ENCODE data around the gene TIGD1.

Gene TIGD1

DNA sequence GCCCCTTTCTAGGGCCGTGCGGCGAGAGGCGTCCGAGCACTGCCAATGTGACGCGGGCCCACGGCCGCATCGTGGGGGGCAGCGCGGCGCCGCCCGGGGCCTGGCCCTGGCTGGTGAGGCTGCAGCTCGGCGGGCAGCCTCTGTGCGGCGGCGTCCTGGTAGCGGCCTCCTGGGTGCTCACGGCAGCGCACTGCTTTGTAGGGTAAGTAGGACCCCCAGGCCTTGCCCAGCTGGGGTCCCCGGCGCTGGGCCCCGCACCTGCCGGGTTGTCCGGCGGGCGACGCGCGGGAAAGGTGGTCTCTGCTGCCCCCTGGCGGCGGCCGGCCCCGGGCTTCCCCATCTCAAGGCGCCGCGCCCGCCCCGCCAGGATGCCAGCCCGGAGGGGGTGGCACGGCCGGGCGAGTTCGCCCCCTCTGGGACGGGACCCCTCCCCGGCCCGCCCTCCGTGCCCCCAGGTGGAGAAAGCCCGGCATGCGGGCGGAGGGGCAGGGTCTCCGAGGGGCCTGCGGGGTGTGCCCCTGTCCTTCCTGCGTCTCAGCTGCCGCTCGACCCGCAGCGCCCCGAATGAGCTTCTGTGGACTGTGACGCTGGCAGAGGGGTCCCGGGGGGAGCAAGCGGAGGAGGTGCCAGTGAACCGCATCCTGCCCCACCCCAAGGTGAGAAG lies 28.3 kb downstream of the TIGD1 start:
- no peak for DNase-seq

DNA sequence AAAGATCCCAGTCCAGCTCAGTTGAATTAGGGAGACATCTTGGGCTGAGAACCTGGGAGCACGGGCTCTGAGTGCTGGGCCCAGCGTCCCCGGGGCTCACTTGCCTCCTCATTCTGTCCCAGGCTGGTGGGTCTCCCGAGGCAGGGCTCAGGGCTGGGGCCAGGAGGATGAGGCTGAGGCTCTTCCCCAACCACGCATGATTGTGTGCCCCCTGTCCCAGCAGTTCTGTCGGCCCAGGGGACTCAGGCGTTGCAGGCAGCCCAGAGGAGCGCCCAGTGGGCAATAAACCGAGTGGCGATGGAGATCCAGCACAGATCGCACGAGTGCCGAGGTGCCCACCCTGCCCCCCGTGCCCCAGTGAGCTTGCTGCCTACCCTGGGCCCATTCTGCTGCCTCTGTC lies 29.3 kb downstream of the TIGD1 start:
- DNase-seq = no peak

DNA sequence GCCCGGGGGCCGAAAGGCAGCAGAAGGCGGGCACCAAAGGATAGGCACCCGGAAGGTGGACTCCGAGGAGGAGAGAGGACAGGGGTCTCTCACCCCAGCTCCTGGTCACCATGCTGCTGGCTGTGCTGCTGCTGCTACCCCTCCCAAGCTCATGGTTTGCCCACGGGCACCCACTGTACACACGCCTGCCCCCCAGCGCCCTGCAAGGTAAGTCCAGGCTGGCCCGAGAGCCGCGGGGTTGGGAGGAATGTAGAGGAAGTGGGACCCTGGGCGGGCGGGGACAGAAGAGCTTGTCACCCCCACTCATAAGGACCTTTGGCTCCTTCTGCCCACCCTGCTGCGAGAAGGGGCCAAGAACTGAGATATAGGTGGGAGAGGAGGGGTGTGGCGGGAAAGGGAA lies 29.9 kb downstream of the TIGD1 start:
- no peak for DNase-seq

DNA sequence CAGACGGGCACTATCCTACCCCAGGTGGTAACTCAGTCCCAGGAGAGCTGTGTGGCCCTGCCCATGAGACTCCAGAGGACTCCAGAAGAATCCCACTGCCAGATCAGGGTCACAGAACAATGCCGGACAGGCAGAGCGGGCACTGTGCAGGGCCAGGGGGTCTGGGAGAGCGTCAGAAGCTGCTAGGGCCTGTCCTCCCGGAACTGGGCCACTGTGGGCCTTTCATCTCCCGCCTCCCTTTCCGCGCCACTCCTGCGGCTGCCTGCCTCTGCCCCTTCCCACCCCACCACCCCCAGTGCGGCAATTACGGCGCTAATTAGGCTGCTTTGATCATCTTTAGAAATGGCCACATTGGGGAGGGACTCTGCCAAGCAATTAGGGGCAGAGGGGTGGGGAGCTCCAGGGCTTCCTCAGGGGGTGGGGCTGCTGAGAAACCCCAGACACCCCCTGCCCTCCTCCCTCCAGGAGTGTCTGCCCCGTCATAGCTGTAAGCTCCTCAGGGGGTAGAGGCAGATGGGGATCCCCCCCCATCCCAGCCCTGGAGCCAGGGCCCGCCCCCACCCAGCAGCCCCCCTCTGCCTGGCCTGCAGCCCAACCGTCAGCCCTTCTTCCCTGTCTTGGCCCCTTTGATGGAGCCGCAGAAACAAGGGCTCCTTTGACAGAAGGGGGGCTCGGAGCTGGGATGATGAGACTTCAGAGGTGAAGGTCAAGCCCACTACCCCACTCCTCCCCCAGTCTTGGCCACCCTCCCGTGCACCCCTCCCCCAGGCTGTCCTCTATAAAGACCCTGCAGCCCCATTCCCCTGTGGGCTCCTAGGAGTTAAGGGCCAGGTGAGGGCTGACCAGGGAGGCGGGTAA lies 30.5 kb downstream of the TIGD1 start, which contains the start of gene PRSS56:
PRSS56 (plus strand) TSS at position 808 of the 858 bp plus-strand sequence. CDS start 211 bp downstream, outside the sequence.
- DNase-seq = no peak

DNA sequence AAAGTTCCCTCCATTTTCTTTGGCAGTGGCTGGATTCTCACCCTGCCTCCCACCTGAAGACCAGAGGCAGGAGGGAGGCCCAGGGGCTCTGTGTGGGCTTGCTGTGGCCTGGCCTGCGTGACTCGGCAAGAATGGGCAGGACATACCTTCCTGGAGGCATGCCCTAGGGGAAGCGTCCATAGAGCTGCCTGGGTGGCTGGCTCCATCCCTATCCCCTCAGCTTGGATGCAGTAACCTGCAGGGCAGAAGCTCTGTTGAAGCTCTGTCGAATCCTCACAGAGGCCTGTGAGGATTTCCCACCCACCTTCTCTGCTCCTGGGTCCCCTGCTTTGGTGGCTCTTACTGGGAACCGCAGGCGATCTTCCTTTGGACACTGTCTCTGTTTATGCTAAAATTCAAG lies 31.5 kb downstream of the TIGD1 start:
- no peak for DNase-seq

DNA sequence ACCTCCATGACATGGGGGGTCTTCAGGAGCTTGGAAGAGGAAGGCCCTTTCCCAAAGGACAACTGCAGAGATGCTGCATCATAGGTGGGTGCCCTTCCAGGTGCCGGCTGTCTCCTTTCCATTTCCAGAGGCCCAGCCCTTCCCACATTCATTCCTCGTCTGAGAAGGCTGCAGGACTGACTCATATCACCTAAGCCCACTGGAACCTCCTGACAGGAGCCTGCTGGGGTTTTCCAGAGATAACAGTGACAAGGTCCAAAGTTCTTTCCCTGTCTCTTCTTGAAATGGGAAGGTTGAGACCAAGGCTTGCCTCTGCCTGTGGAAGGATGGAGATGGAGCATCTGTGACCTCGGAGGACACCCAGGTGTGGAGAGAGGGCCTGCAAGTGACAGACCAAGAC lies 33.8 kb downstream of the TIGD1 start:
- DNase-seq = no peak

DNA sequence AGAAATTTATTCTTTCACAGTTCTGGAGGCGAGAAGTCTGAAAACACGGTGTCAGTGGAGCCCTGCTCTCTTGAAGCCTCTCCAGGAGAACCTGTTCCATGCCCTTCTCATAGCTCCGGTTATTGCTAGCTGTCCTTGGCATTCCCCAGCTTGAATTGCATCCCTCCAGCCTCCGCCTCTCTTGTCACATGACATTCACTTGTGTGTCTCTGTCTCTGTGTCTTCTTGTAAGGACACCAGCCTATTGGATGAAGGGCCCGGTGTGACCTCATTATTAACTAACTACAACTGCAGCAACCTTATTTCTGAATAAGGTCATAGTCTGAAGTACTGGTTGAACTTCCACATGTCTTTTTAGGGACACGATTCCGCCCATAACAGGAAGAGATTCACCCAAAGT lies 34.7 kb downstream of the TIGD1 start:
- DNase-seq = no peak

DNA sequence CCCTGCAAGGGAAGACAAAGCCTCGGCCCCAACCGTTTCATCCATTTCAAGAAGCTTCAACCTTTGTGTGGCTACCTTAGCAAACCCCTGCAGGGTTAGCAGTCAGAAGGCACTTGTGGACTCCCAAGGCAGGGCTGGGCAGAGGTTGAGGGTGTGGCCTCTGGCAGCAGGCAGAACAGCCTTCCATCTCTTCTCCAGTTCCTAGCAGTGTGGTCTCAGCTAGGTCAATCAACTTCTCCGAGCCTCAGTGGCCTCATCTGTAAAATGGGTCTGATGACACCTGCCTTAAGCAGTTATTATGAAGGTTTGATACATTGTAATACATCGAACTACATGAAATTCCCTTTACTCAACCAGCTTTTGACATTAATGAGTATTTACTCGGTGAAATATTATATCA lies 37.0 kb downstream of the TIGD1 start:
- DNase-seq = no peak

DNA sequence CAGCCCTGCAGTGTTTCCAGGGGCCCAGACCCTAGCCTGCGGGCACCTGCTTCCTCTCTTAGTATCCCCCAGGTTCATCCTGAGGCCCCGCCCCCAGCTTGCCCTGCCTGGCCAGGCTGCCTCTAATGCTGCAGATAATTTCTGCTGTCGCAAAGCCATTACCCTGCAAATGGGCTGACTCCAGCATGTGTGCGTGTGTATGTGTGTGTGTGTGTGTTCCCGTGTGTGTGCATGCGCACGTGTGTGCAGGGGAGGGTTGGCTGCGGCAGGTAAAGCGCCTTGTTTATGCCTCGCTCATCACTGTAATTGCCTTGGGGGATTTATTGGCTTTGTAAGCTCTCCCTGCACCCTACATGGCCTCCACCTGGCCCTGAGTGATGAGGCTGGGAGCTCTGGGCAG lies 37.8 kb downstream of the TIGD1 start:
- no peak for DNase-seq

DNA sequence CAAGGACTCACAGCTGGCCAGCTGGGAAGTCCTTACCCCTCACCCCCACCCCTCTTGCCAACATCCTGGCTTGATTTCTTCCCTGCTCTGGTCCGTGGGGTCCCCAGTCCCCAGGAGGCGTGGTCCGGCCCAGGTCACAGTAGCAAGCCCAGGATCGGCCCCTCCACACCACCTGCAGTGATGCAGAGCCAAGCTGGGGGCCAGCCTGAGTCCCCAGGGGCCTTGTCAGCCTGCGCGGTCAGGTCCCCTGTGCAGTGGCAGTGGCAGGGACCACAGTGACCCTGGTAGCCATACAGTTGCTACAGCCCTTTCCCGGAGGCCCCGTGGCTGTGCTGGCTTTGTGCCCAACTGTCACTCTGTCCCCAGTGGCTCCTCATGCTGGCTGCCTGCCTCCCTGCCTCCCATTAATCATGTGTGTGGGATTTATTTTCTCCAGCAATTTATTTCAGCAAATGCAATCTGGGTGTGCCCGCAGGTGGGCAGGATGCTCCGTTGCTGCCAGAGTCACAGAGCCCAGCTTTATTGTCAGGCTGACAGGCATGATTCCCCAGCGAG lies 38.9 kb downstream of the TIGD1 start:
- no peak for DNase-seq

DNA sequence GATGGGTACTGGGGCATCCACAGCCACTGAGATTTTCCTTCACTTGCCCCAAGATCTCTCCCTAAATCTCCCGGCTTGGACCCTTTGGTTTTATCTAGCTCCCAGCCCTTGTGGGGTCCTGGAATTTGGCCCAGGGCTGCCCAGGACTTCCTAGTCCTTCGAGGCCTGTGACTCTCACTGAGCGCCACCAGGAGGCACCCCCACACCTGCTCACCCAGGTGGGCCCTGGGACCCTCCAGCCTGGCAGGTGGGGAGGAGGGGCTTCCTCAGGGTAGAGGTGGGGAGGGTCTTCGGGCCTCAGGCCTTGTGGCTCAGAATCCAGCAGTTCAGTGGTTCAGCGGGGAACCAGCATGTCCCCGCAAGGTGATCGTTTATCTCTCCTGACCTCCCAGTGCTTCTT lies 42.1 kb downstream of the TIGD1 start:
- no peak for DNase-seq

DNA sequence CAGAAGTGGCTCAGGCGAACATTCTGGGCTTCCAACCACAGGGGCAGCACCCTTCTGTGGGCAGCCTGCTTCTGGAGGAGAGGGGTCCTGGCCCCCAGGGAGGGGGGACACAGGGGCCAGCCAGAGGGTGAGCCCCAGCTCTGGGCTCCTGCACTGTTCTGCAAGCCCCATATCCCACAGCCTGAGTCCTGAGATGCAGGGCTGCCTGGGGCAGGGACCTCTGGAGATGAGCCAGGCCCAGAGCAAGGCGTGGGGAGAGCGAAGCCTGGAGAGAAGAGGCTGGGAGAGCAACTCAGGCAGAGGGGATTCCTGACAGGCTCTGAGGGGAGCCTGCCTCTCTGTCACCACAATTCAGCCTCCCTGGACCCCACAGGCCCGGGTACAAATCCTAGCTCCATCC lies 43.6 kb downstream of the TIGD1 start:
- DNase-seq = no peak

DNA sequence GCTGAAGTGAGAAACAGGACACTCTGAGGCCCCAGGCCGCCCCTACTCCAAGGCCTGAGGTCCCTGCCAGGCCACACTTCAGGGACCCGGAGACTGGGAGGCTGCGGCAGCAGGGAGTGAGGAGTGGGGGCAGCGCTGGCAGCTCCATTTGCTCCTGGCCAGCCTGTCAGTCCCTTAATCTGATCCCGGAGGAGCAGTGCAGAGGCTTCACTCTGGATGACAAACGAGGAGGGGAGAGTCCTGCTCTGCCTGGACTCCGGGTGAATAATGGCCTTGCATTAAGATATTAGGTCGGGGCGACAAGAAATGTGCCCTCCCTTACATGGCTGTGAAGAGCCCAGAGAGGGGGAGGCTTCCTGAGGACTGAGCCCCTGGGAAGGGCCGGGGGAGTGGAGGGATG lies 44.5 kb downstream of the TIGD1 start:
- DNase-seq = no peak

DNA sequence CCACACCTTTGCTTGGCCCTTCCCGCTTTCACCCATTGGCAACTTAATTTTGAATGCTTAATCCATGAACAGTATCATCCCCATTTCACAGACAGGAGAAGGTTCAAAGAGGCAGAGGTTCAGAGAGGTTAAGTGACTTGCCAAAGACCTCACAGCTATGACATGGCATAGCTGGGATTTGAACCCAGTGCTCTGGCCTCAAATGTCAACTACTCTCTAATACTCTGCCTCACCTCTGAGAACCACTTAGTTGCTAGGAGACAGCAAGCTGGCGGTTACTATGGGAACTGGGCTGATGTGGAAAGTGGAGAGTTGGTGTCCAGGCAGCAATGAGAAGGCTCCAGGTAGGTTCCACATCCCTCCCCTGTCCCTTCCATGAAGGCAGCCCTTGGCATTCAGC lies 45.9 kb downstream of the TIGD1 start:
- DNase-seq = no peak

DNA sequence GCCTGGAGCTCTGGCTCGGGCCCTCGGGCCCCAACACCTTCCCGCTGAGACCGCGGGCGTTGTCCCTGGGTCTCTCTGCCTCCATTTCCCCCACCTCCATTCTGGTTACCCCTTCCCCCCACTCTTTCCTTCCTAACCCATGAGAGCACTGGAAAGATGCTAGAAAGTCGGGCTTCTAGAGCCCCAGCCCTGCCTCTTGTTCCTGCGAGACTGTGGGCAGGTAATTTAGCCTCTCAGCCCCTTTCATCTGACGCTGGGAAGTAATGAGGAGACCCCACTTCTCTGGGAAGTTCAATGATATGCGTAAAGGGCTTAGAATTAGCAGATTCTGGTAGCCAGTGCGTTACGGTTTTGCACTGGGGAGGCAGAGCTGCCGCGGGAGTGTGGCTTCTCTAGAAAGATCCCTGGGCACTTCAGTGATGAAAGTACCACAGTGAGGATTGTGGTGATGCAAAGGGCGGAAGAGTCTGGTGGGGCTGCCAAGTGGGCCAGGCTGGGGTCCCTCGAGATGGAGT lies 46.5 kb downstream of the TIGD1 start:
- no peak for DNase-seq

DNA sequence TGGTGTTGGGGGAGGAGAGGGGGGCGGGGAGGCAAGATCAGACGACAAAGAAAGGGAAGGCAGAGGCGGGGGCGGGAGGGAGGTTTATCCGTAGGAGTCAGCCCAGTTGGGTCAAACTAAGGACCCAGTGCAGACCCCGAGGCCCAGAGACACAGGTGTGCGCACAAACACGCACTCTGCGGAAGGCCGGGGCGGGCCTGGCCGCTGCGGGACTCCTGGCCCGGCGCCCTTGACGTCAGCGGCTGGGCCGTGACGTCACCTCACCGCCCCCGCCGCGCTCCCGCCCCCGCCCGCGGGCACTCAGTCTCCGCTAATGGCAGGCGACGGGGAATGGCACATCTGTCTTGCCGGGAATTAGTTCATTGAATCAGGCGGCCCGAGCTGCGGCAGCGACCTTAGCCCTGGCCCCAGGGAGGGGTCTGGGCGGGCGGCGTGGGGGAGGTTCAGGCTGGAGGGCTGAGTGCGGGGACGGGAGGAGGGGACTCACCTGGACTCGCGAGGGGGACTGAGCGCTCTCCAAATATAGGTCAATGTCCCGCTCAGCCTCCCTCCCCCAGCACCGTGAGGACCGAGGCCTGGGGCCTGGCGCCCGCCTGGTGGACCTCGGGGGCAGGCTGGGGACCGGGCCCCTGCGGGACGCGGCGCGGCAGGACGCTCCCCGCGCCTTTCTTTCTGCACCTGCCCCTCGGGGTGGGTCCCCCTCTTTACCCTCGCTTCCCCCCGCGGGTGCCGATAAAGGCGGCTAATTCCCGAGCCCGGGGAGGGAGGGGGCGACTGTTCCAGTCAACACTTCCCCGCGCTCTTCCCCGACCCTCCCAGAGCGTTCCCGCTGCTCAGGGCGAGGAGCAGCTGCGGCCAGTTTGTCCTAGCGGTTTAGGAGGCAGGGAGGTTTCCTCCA lies 47.2 kb downstream of the TIGD1 start:
- DNase-seq = peak; percentile 10

DNA sequence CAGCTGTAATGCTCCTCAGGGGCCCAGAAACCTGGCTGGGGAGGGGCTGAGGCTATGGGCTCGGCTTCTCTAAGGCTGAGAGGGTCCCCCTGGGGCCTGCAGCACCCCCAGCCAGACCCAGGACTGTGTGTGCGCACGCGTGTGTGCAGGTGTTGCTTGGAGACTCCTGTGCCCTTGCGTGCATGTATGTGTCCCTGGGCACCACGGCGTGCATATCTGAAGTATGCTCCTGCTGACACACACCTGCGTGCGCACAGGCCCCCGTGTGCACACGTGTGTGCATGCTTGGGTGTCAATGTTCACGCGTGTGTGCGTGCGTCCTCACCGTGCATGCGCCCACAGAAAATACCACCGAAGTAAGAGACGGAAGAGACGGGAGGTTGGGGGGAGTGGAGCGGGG lies 47.8 kb downstream of the TIGD1 start:
- no peak for DNase-seq

DNA sequence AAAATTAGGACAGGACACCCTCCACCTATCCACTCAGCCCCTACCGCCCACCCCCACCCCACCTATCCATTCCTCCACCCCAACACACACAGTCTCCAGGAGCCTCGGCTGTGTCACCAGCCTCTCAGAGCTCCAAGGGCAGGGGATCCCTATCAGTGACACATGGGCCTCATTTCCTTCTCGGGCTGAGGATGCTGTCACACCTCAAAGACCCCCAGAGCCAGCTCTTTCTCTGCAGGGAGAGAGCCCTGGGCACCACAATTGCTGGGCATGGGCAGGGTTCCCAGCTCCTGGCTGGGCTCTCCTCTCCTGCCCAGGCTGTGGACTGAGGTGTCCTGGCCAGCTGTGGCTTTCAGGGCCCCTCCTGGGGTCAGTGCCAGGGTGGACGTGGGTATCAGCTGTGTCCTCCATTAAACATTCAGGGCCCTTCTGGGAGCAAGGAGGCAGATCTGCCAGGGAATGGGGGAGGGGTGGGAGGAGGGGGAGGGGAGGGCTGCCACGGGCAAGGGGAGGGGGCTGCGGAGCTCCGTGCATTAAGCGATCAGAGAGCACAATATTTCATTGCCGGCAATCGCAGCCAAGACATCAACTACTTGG lies 48.5 kb downstream of the TIGD1 start:
- no peak for DNase-seq

DNA sequence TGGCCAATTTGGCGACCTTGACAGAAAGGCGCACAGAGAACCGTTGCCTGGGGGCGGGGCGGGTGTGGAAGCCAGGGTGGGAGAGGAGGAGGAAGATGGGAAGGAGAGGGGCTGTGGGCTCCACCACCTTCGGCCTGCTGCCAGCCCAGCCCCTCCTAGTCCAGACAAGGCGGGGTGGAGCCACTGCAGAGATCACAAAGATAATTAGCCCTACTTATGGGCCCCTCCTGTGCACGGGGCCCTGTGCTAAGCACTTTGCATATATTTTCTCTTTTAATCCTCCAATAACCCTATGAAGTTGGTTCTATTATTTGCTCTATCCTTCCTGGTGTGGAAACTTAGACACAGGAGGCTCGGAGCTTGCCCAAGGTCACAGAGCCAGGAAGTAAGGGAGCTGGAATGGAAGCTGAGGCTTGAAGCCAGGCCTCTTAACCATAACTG lies 49.0 kb downstream of the TIGD1 start:
- DNase-seq = no peak

DNA sequence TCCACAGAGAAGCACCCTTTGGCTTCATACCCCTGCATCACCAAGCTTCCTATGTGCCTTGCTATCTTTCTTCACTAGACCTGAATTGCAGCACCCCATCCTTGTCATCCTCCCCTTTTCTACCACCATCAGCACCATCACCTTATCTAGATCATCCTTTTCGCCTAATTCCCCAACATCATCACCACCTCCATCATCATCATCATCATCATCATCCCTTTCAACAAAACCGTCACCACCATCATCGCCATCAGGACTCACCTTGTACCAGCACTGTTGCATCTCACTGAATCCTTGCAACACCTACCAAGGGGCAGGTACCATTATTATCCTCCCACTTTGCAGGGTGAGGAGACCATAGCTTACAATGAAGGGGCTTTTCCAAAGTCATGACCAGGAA lies 51.9 kb downstream of the TIGD1 start:
- no peak for DNase-seq
